Hepatocyte (in vitro differentiated cells): ENCODE results near the gene TMEM44. TPM values are rescaled to one million over a fixed set of nuclear protein-coding genes. Genes with fewer than 3 reads are reported as not detected.

Experiments used
- DNase-seq: peaks from one replicate; pipeline ENCODE4 v3.0.0-alpha.2; 2016; ENCODE audit warnings: low spot score
- H2AFZ ChIP-seq: fragments of 200-600 bp; sonication (generic); 2 replicates; pipeline ENCODE4 v1.6.0; 2016; ENCODE audit warnings: antibody characterized with exemption, mild to moderate bottlenecking
- H3K27ac ChIP-seq: fragments of 200-600 bp; sonication (generic); 2 replicates; pipeline ENCODE4 v1.5.1; 2016; ENCODE audit warnings: mild to moderate bottlenecking
- H3K27me3 ChIP-seq: fragments of 200-600 bp; sonication (generic); 2 replicates; pipeline ENCODE4 v1.6.1; 2016
- H3K36me3 ChIP-seq: fragments of 200-600 bp; sonication (generic); replicated peaks from 2 replicates; pipeline ENCODE4 v1.5.1; 2016; ENCODE audit warnings: low read depth; ENCODE audit not compliant: insufficient read depth
- H3K4me1 ChIP-seq: fragments of 200-600 bp; sonication (generic); 2 replicates; pipeline ENCODE4 v1.5.1; 2016; ENCODE audit warnings: mild to moderate bottlenecking, moderate library complexity; ENCODE audit not compliant: insufficient read depth
- H3K4me2 ChIP-seq: fragments of 200-600 bp; sonication (generic); 2 replicates; pipeline ENCODE4 v1.6.0; 2016
- H3K4me3 ChIP-seq: fragments of 200-600 bp; sonication (generic); 2 replicates; pipeline ENCODE4 v1.5.1; 2016; ENCODE audit warnings: mild to moderate bottlenecking
- H3K79me2 ChIP-seq: fragments of 200-600 bp; sonication (generic); 2 replicates; pipeline ENCODE4 v1.6.0; 2017; ENCODE audit warnings: mild to moderate bottlenecking
- H3K9me2 ChIP-seq: fragments of 200-600 bp; sonication (generic); replicated peaks from 2 replicates; pipeline ENCODE4 v1.6.0; 2017; ENCODE audit warnings: mild to moderate bottlenecking; ENCODE audit not compliant: insufficient read depth
- H3K9me3 ChIP-seq: fragments of 200-600 bp; sonication (generic); 2 replicates; pipeline ENCODE4 v1.5.1; 2016; ENCODE audit warnings: low read depth, mild to moderate bottlenecking
- H4K20me1 ChIP-seq: fragments of 200-600 bp; sonication (generic); 2 replicates; pipeline ENCODE4 v1.6.0; 2016; ENCODE audit warnings: mild to moderate bottlenecking; ENCODE audit not compliant: insufficient read depth, poor library complexity, severe bottlenecking
- CTCF ChIP-seq: fragments of 200-600 bp; sonication (generic); IDR thresholded peaks from 2 replicates; pipeline ENCODE4 v1.5.1; 2016; ENCODE audit warnings: antibody characterized with exemption, mild to moderate bottlenecking; ENCODE audit not compliant: poor library complexity
- EZH2 ChIP-seq: fragments of 200-600 bp; sonication (generic); IDR thresholded peaks from 2 replicates; pipeline ENCODE4 v1.6.1; 2016; ENCODE audit warnings: antibody characterized with exemption, mild to moderate bottlenecking, borderline replicate concordance
- EZH2phosphoT487 ChIP-seq: fragments of 200-600 bp; sonication (generic); IDR thresholded peaks from one replicate; pipeline ENCODE4 v1.6.1; 2018; ENCODE audit warnings: antibody characterized with exemption, mild to moderate bottlenecking, low read depth, moderate library complexity; ENCODE audit not compliant: unreplicated experiment, severe bottlenecking
- WGBS: methylation state at CpG from one replicate; pipeline ENCODE4 v1.1.6; 2016; ENCODE audit warnings: low lambda C conversion rate; ENCODE audit errors: missing lambda C conversion rate; 5-methylcytosine and 5-hydroxymethylcytosine counted together
- polyA plus RNA-seq: library from polyadenylated mRNA; unstranded; fragments of >200 nt; fragmentation: Nextera tagmentation; extraction: Ambion mirVana; gene quantifications from 2 replicates; pipeline ENCODE4 v1.2.1, GENCODE V29; 2016
- total RNA-seq: library from RNA; depleted of rRNA; stranded (reverse); fragments of >200 nt; gene quantifications from 2 replicates; pipeline ENCODE4 v1.2.3, GENCODE V29; 2014

Gene TMEM44
- total and polyA plus RNA-seq, 2 experiments from 2014 or later: 6.6 to 9.1 TPM

GRCh38 chr3:194562986-194563385 lies 70.2 kb downstream of the TMEM44 start:
- no peaks in the 10 kb centered on the region for H4K20me1 ChIP-seq
- no peaks in the 10 kb centered on the region for H3K9me2 ChIP-seq
- 91% methylated on average over 2 of the region's 2 CpGs for WGBS
- no peaks in the 10 kb centered on the region for H3K27me3 ChIP-seq
- H3K4me1 ChIP-seq: no peaks in the 10 kb centered on the region
- H3K27ac ChIP-seq: no peak overlapping the region
- TF ChIP-seq EZH2phosphoT487: no peak
- no peak for TF ChIP-seq CTCF
- no peak for TF ChIP-seq EZH2
- no peaks in the 10 kb centered on the region for H3K9me3 ChIP-seq
- no peaks in the 10 kb centered on the region for H3K79me2 ChIP-seq
- no peak for DNase-seq
- no peak overlapping the region for H3K4me3 ChIP-seq
- no peak overlapping the region for H3K4me2 ChIP-seq
- no peaks in the 10 kb centered on the region for H3K36me3 ChIP-seq
- H2AFZ ChIP-seq: no peak overlapping the region

DNA sequence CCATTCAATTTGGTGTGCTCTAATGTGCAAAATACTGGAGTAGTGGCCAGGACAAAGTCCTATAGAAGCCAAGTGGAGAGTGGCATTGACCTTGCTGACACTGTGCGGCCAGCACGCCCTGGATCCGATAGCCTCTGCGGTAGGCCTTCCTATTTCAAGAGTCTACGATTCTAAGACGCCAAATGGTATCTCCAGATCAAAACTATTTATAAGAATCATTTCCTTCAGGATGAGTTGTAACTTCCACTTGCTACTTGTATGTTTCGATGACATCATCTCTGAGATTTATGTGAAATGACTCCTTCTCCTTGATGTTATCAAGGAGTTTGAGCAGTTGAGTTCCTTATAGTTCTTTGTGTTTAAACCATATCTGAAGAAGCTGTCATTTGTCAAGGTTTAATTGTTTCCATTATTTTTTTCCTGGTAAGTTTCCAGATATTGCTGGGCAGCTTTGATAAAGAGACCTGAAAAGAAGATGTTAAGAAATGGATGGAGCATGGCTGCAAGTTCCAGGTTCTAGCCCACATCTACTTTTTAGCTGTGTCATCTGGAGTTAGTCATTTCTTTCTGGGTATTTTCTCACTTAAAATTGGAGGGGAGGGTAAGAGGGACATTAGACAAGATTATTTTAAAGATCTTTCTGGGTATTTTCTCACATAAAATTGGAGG lies 71.8 kb downstream of the TMEM44 start:
- Histone ChIP-seq H3K27me3 (no peaks in the 10 kb centered on the region), H3K27ac (no peak overlapping the region), H3K36me3 (no peaks in the 10 kb centered on the region), H3K9me2 (no peaks in the 10 kb centered on the region), H3K79me2 (no peaks in the 10 kb centered on the region), H3K9me3 (no peaks in the 10 kb centered on the region), H4K20me1 (no peaks in the 10 kb centered on the region), H3K4me1 (no peaks in the 10 kb centered on the region), H2AFZ (no peak overlapping the region), H3K4me2 (no peak overlapping the region), H3K4me3 (no peak overlapping the region)
- TF ChIP-seq CTCF: no peak
- no peak for TF ChIP-seq EZH2phosphoT487
- no peak for TF ChIP-seq EZH2
- DNase-seq: no peak
- 86% methylated on average over 7 of the region's 7 CpGs for WGBS

- Histone ChIP-seq H3K79me2 (no peaks in the 10 kb centered on the region), H3K4me1 (no peaks in the 10 kb centered on the region), H3K27ac (no peak overlapping the region), H3K36me3 (no peaks in the 10 kb centered on the region), H4K20me1 (no peaks in the 10 kb centered on the region), H3K4me3 (no peak overlapping the region), H3K27me3 (no peaks in the 10 kb centered on the region), H3K9me2 (no peaks in the 10 kb centered on the region), H3K9me3 (no peaks in the 10 kb centered on the region), H3K4me2 (no peak overlapping the region), H2AFZ (no peak overlapping the region)
- WGBS: 87% methylated on average over 7 of the region's 7 CpGs
- no peak for TF ChIP-seq CTCF
- TF ChIP-seq EZH2: no peak
- no peak for TF ChIP-seq EZH2phosphoT487
- DNase-seq: no peak
Measured at GRCh38 chr3:194560047-194560446, 73.2 kb downstream of the TMEM44 start.
